H9 (cell line): ENCODE data around the gene MRM2. TPM values are rescaled to one million over a fixed set of nuclear protein-coding genes. Genes with fewer than 3 reads are reported as not detected.
A peak's percentile ranks its signal among the peaks of the same experiment; 100 is the strongest.

ENCODE experiments used
- DNase-seq: peaks from one replicate; pipeline ENCODE4 v3.0.0-alpha.2; 2017
- H2AFZ ChIP-seq: one replicate; pipeline ENCODE4 v1.6.1; 2013; ENCODE audit warnings: mild to moderate bottlenecking, low read length, control low read depth, moderate library complexity
- H2AK5ac ChIP-seq: 2 replicates; pipeline ENCODE4 v1.6.1; 2013; ENCODE audit warnings: low read length, control low read depth, mixed read lengths; ENCODE audit not compliant: insufficient read length
- H2BK120ac ChIP-seq: one replicate; pipeline ENCODE4 v1.6.1; 2013; ENCODE audit warnings: low read depth, mild to moderate bottlenecking, low read length, control low read depth, inconsistent platforms; ENCODE audit not compliant: poor library complexity, severe bottlenecking
- H2BK12ac ChIP-seq: 2 replicates; pipeline ENCODE4 v1.6.1; 2013; ENCODE audit warnings: low read length, control low read depth, mixed read lengths, low read depth; ENCODE audit not compliant: insufficient read length
- H2BK15ac ChIP-seq: 2 replicates; pipeline ENCODE4 v1.6.1; 2013; ENCODE audit warnings: low read depth, low read length, control low read depth
- H2BK20ac ChIP-seq: one replicate; pipeline ENCODE4 v1.6.1; 2013; ENCODE audit warnings: low read depth, mild to moderate bottlenecking, low read length, control low read depth, inconsistent platforms; ENCODE audit not compliant: poor library complexity, severe bottlenecking
- H2BK5ac ChIP-seq: 2 replicates; pipeline ENCODE4 v1.6.1; 2013; ENCODE audit warnings: low read length, control low read depth, mixed read lengths; ENCODE audit not compliant: insufficient read length
- H3K14ac ChIP-seq: 2 replicates; pipeline ENCODE4 v1.6.1; 2013; ENCODE audit warnings: low read length, control low read depth; ENCODE audit not compliant: insufficient read depth
- H3K18ac ChIP-seq: 2 replicates; pipeline ENCODE4 v1.6.1; 2013; ENCODE audit warnings: low read depth, mild to moderate bottlenecking, mixed read lengths, low read length, control low read depth; ENCODE audit not compliant: insufficient read length
- H3K23ac ChIP-seq: 2 replicates; pipeline ENCODE4 v1.6.1; 2013; ENCODE audit warnings: low read length, control low read depth, mixed read lengths, low read depth; ENCODE audit not compliant: insufficient read length
- H3K23me2 ChIP-seq: 2 replicates; pipeline ENCODE4 v1.6.1; 2013; ENCODE audit warnings: low read depth, mild to moderate bottlenecking, mixed read lengths, low read length, control low read depth; ENCODE audit not compliant: insufficient read length, poor library complexity, severe bottlenecking
- H3K27ac ChIP-seq: 2 replicates; pipeline ENCODE4 v1.5.1; 2013; ENCODE audit warnings: low read length, control low read depth, mixed read lengths, low read depth; ENCODE audit not compliant: insufficient read length
- H3K27me3 ChIP-seq: 2 replicates; pipeline ENCODE4 v1.6.1; 2013; ENCODE audit warnings: low read length, control low read depth, inconsistent platforms; ENCODE audit not compliant: insufficient read depth
- H3K4ac ChIP-seq: 2 replicates; pipeline ENCODE4 v1.6.1; 2013; ENCODE audit warnings: low read depth, mild to moderate bottlenecking, control low read depth, inconsistent platforms, low read length, moderate library complexity
- H3K4me1 ChIP-seq: 2 replicates; pipeline ENCODE4 v1.6.1; 2013; ENCODE audit warnings: low read length, control low read depth, inconsistent platforms; ENCODE audit not compliant: insufficient read depth
- H3K4me2 ChIP-seq: 2 replicates; pipeline ENCODE4 v1.6.1; 2013; ENCODE audit warnings: low read length, control low read depth, mixed read lengths; ENCODE audit not compliant: insufficient read length, insufficient read depth
- H3K56ac ChIP-seq: 2 replicates; pipeline ENCODE4 v1.6.1; 2013; ENCODE audit warnings: low read depth, mild to moderate bottlenecking, mixed read lengths, low read length, control low read depth; ENCODE audit not compliant: insufficient read length
- H3K79me1 ChIP-seq: 2 replicates; pipeline ENCODE4 v1.6.1; 2013; ENCODE audit warnings: low read depth, mild to moderate bottlenecking, moderate library complexity, low read length, control low read depth, inconsistent platforms; ENCODE audit not compliant: insufficient read depth, poor library complexity, severe bottlenecking
- H3K79me2 ChIP-seq: 2 replicates; pipeline ENCODE4 v1.6.1; 2013; ENCODE audit warnings: low read length, control low read depth, inconsistent platforms; ENCODE audit not compliant: insufficient read depth
- H3K9ac ChIP-seq: 2 replicates; pipeline ENCODE4 v1.6.1; 2013; ENCODE audit warnings: low read length, control low read depth, mixed read lengths; ENCODE audit not compliant: insufficient read length; ENCODE audit errors: extremely low read depth
- H3K9me3 ChIP-seq: one replicate; pipeline ENCODE4 v1.6.1; 2013; ENCODE audit warnings: low read depth, low read length, inconsistent platforms; ENCODE audit not compliant: control insufficient read depth
- H3T11ph ChIP-seq: one replicate; pipeline ENCODE4 v1.6.1; 2013; ENCODE audit warnings: mild to moderate bottlenecking, low read length, control low read depth, inconsistent platforms
- H4K20me1 ChIP-seq: one replicate; pipeline ENCODE4 v1.6.1; 2013; ENCODE audit not compliant: control insufficient read depth, insufficient read length, insufficient read depth
- H4K5ac ChIP-seq: 2 replicates; pipeline ENCODE4 v1.6.1; 2013; ENCODE audit warnings: low read depth, mild to moderate bottlenecking, mixed read lengths, low read length, control low read depth; ENCODE audit not compliant: insufficient read length
- H4K8ac ChIP-seq: replicated peaks from 2 replicates; pipeline ENCODE4 v1.6.1; 2013; ENCODE audit warnings: low read length, control low read depth, mixed read lengths, low read depth; ENCODE audit not compliant: insufficient read length
- H4K91ac ChIP-seq: 2 replicates; pipeline ENCODE4 v1.6.1; 2013; ENCODE audit warnings: low read depth, mild to moderate bottlenecking, moderate library complexity, mixed read lengths, low read length, control low read depth; ENCODE audit not compliant: insufficient read length
- H3K27ac Mint-ChIP-seq, 3 experiments: 2 replicates in 2 of 3; 3 replicates in 1 of 3; pipeline ENCODE4 v1.8.0; 2020 to 2021; ENCODE audit warnings: mixed read lengths in 3 of 3, mild to moderate bottlenecking in 1 of 3, moderate library complexity in 1 of 3
- H3K27me3 Mint-ChIP-seq: 2 replicates; pipeline ENCODE4 v1.8.0; 2021; ENCODE audit warnings: low read depth, mild to moderate bottlenecking, moderate library complexity, mixed read lengths
- H3K36me3 Mint-ChIP-seq, 3 experiments: 2 replicates in 2 of 3; 3 replicates in 1 of 3; pipeline ENCODE4 v1.8.0; 2020 to 2021; ENCODE audit warnings: low read depth in 3 of 3, mixed read lengths in 3 of 3; ENCODE audit not compliant: insufficient read depth in 1 of 3
- H3K4me1 Mint-ChIP-seq, 2 experiments: 2 replicates each; pipeline ENCODE4 v1.8.0; 2020; ENCODE audit warnings: mixed read lengths in 2 of 2
- H3K4me3 Mint-ChIP-seq, 2 experiments: 2 replicates in 1 of 2; 3 replicates in 1 of 2; pipeline ENCODE4 v1.8.0; 2020 to 2021; ENCODE audit warnings: mild to moderate bottlenecking in 2 of 2, mixed read lengths in 2 of 2, moderate library complexity in 1 of 2
- H3K9me3 Mint-ChIP-seq, 2 experiments: 2 replicates in 1 of 2; 3 replicates in 1 of 2; pipeline ENCODE4 v1.8.0; 2020; ENCODE audit warnings: mild to moderate bottlenecking in 2 of 2, mixed read lengths in 2 of 2, moderate library complexity in 1 of 2
- WGBS: extraction: QIAGEN DNeasy Blood & Tissue Kit; methylation state at CpG from one replicate; pipeline ENCODE4 v1.1.7; 2013; ENCODE audit warnings: missing lambda C conversion rate, low lambda C conversion rate, mixed read lengths; ENCODE audit not compliant: insufficient read length; ENCODE audit errors: extremely low coverage; 5-methylcytosine and 5-hydroxymethylcytosine counted together
- total RNA-seq: library from RNA; stranded (reverse); gene quantifications from 2 replicates; pipeline ENCODE4 v1.2.1, GENCODE V29; 2021
- TF ChIP-seq, protein P1 (sequence below): fragments of 200-600 bp; sonication (generic); conservative IDR thresholded peaks from 3 replicates; pipeline ENCODE4 v1.8.0; 2021; ENCODE audit warnings: antibody characterized with exemption, mild to moderate bottlenecking

MRM2 gene
- total RNA-seq, 1 experiment from 2014 or later, result 59.0 TPM

GRCh38 chr7:2278026-2278425, 36.0 kb upstream of the MRM2 start:
- Histone ChIP-seq H3K23me2 (no peaks in the 10 kb centered on the region), H4K91ac (no peak overlapping the region), H3K9ac (no peak overlapping the region), H3K4ac (no peak overlapping the region), H2AFZ (no peak overlapping the region), H3K79me2 (no peaks in the 10 kb centered on the region), H3K14ac (no peak overlapping the region), H3K18ac (no peak overlapping the region), H4K5ac (no peak overlapping the region), H3K23ac (no peak overlapping the region), H3K4me2 (no peak overlapping the region), H3K4me1 (no peaks in the 10 kb centered on the region), H2BK120ac (no peak overlapping the region), H4K20me1 (no peaks in the 10 kb centered on the region), H3T11ph (no peak overlapping the region), H3K27ac (no peak overlapping the region), H2AK5ac (no peak overlapping the region), H3K56ac (no peak overlapping the region), H3K9me3 (no peaks in the 10 kb centered on the region), H2BK20ac (no peak overlapping the region), H4K8ac (no peak overlapping the region), H2BK15ac (no peak overlapping the region), H3K27me3 (no peaks in the 10 kb centered on the region), H3K79me1 (no peaks in the 10 kb centered on the region), H2BK12ac (no peak overlapping the region), H2BK5ac (no peak overlapping the region)
- TF ChIP-seq, protein P1, sequence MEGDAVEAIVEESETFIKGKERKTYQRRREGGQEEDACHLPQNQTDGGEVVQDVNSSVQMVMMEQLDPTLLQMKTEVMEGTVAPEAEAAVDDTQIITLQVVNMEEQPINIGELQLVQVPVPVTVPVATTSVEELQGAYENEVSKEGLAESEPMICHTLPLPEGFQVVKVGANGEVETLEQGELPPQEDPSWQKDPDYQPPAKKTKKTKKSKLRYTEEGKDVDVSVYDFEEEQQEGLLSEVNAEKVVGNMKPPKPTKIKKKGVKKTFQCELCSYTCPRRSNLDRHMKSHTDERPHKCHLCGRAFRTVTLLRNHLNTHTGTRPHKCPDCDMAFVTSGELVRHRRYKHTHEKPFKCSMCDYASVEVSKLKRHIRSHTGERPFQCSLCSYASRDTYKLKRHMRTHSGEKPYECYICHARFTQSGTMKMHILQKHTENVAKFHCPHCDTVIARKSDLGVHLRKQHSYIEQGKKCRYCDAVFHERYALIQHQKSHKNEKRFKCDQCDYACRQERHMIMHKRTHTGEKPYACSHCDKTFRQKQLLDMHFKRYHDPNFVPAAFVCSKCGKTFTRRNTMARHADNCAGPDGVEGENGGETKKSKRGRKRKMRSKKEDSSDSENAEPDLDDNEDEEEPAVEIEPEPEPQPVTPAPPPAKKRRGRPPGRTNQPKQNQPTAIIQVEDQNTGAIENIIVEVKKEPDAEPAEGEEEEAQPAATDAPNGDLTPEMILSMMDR, result no peak
- no peak overlapping the region for H3K4me3 Mint-ChIP-seq
- H3K9me3 Mint-ChIP-seq, result no peaks in the 10 kb centered on the region
- peaks cover 11 to 19% of the 10 kb centered on the region in 2 experiments for H3K4me1 Mint-ChIP-seq
- no CpG with 5 or more reads among the region's 11 CpGs for WGBS
- DNase-seq, result no peak
- H3K27me3 Mint-ChIP-seq, result no peaks in the 10 kb centered on the region
- H3K27ac Mint-ChIP-seq, result peak overlapping the region in 2 of 3 experiments; percentile 2 to 74; a peak in 3 of 7 replicates
- H3K36me3 Mint-ChIP-seq, result peaks cover 3 to 26% (median 17%) of the 10 kb centered on the region in 3 experiments; a peak in 6 of 7 replicates
